ENCODE measurements around the gene L1CAM.

DNA sequence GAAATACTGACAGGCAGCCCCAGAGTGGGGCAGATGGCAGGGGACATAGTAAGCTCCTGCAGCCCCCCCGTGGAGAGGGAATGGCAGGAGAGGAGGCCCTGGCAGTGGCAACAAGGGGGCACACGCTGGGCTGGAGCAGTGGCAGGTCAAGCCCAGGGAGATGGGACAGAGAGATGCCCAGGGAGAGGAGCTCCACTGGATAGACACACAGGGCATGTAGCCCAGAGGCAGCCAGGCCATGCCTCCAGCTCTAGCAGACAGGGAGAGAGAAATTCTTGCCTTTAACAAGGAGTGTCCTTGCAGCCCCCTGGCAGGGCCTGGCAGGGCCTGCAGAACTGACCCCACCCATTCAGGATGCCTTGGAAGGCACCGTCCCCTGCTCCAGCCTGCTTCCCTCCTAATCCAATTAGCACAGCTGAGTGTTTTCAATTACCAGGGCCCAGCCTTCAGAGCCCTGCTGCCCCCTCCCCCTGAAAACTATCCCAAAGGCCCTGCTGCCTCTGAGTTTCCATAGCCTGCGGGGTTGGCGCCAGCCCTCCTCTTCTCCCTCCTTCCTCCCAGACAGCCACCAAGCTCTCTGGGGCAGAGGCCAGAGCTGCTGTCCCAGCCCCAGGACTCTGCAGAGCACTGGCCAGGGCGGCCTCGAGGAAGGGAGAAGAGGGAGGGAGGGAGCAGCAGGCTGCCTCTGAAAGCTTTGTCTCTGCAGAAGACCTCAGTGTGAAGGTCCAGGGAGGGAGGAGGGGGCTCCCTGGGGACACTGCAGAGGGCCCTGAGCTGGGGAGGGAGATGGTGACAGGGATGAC lies 12.5 kb downstream of the L1CAM start:
- TF ChIP-seq ZNF274 (IDR thresholded peaks at IDR 0.05; ENCODE audit: low read depth, low read length): no peak
- no peak for TF ChIP-seq YY1 (IDR thresholded peaks at IDR 0.05; ENCODE audit: insufficient read depth, insufficient read length)
